ENCODE measurements around the gene PRKCA. TPM values are rescaled to one million over a fixed set of nuclear protein-coding genes. Genes with fewer than 3 reads are reported as not detected.

Gene PRKCA
- total RNA-seq, 1 experiment from 2014 or later = 29.5 TPM

DNA sequence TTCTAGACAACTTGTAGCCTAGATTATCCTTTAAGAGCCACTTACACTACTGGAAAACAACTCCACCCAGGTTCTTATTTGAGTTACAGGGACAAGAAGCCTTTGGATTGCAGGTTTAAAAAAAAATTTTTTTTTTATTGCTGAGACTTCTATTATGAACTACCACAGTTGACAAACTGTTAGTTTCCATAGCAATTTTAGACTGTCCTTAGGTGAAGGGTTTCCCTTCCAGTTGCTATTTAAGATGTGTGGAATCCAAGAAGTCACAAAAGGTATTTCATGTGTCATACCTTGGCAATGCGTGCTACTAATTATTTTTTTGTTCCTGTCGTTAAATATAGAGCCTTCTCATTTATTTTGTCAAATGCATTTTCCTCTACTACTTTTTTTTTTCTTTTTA is 253.2 kb downstream of the PRKCA start:
- ChIA-PET POLR2A (interaction anchor here (0.6 kb wide), 1 partner anchor 36 kb away, joined by 3 read pairs; no protein-coding TSS in a partner anchor), CTCF (interaction anchor here (0.8 to 1.9 kb wide), 2 partner anchors 12 to 159 kb away, joined by 4 to 7 read pairs; no protein-coding TSS in a partner anchor)
- H3K27ac Mint-ChIP-seq = no peak overlapping the region
- H3K4me3 Mint-ChIP-seq = no peak overlapping the region
- peaks cover 27% of the 10 kb centered on the region for H3K4me1 Mint-ChIP-seq
- TF ChIP-seq, protein P1, sequence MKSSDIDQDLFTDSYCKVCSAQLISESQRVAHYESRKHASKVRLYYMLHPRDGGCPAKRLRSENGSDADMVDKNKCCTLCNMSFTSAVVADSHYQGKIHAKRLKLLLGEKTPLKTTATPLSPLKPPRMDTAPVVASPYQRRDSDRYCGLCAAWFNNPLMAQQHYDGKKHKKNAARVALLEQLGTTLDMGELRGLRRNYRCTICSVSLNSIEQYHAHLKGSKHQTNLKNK (CRISPR knock-in tag; IDR thresholded peaks at IDR 0.05) = no peak
- TF ChIP-seq JAZF1 (CRISPR knock-in tag; IDR thresholded peaks at IDR 0.05) (no peak), PRRX2 (CRISPR knock-in tag; IDR thresholded peaks at IDR 0.05) (no peak), TEAD4 (CRISPR knock-in tag; IDR thresholded peaks at IDR 0.05) (no peak), FOXP1 (CRISPR knock-in tag; IDR thresholded peaks at IDR 0.05; ENCODE audit: borderline replicate concordance) (no peak), KAT7 (CRISPR knock-in tag; IDR thresholded peaks at IDR 0.05; ENCODE audit: borderline replicate concordance) (no peak), NFATC4 (CRISPR knock-in tag; IDR thresholded peaks at IDR 0.05) (no peak), MXD4 (CRISPR knock-in tag; IDR thresholded peaks at IDR 0.05; ENCODE audit: borderline replicate concordance) (no peak), NFE2L1 (CRISPR knock-in tag; IDR thresholded peaks at IDR 0.05) (no peak), ZBTB21 (CRISPR knock-in tag; IDR thresholded peaks at IDR 0.05; ENCODE audit: borderline replicate concordance) (no peak), ZNF317 (CRISPR knock-in tag; IDR thresholded peaks at IDR 0.05; ENCODE audit: borderline replicate concordance, low read depth) (no peak), IRF2 (CRISPR knock-in tag; IDR thresholded peaks at IDR 0.05; ENCODE audit: borderline replicate concordance, low read depth) (no peak)
- TF ChIP-seq, protein P2, sequence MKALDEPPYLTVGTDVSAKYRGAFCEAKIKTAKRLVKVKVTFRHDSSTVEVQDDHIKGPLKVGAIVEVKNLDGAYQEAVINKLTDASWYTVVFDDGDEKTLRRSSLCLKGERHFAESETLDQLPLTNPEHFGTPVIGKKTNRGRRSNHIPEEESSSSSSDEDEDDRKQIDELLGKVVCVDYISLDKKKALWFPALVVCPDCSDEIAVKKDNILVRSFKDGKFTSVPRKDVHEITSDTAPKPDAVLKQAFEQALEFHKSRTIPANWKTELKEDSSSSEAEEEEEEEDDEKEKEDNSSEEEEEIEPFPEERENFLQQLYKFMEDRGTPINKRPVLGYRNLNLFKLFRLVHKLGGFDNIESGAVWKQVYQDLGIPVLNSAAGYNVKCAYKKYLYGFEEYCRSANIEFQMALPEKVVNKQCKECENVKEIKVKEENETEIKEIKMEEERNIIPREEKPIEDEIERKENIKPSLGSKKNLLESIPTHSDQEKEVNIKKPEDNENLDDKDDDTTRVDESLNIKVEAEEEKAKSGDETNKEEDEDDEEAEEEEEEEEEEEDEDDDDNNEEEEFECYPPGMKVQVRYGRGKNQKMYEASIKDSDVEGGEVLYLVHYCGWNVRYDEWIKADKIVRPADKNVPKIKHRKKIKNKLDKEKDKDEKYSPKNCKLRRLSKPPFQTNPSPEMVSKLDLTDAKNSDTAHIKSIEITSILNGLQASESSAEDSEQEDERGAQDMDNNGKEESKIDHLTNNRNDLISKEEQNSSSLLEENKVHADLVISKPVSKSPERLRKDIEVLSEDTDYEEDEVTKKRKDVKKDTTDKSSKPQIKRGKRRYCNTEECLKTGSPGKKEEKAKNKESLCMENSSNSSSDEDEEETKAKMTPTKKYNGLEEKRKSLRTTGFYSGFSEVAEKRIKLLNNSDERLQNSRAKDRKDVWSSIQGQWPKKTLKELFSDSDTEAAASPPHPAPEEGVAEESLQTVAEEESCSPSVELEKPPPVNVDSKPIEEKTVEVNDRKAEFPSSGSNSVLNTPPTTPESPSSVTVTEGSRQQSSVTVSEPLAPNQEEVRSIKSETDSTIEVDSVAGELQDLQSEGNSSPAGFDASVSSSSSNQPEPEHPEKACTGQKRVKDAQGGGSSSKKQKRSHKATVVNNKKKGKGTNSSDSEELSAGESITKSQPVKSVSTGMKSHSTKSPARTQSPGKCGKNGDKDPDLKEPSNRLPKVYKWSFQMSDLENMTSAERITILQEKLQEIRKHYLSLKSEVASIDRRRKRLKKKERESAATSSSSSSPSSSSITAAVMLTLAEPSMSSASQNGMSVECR (CRISPR knock-in tag; IDR thresholded peaks at IDR 0.05; ENCODE audit: borderline replicate concordance) = no peak
- TF ChIP-seq, protein P3, sequence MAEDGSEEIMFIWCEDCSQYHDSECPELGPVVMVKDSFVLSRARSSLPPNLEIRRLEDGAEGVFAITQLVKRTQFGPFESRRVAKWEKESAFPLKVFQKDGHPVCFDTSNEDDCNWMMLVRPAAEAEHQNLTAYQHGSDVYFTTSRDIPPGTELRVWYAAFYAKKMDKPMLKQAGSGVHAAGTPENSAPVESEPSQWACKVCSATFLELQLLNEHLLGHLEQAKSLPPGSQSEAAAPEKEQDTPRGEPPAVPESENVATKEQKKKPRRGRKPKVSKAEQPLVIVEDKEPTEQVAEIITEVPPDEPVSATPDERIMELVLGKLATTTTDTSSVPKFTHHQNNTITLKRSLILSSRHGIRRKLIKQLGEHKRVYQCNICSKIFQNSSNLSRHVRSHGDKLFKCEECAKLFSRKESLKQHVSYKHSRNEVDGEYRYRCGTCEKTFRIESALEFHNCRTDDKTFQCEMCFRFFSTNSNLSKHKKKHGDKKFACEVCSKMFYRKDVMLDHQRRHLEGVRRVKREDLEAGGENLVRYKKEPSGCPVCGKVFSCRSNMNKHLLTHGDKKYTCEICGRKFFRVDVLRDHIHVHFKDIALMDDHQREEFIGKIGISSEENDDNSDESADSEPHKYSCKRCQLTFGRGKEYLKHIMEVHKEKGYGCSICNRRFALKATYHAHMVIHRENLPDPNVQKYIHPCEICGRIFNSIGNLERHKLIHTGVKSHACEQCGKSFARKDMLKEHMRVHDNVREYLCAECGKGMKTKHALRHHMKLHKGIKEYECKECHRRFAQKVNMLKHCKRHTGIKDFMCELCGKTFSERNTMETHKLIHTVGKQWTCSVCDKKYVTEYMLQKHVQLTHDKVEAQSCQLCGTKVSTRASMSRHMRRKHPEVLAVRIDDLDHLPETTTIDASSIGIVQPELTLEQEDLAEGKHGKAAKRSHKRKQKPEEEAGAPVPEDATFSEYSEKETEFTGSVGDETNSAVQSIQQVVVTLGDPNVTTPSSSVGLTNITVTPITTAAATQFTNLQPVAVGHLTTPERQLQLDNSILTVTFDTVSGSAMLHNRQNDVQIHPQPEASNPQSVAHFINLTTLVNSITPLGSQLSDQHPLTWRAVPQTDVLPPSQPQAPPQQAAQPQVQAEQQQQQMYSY (CRISPR knock-in tag; IDR thresholded peaks at IDR 0.05) = no peak
- TF ChIP-seq, protein P4, sequence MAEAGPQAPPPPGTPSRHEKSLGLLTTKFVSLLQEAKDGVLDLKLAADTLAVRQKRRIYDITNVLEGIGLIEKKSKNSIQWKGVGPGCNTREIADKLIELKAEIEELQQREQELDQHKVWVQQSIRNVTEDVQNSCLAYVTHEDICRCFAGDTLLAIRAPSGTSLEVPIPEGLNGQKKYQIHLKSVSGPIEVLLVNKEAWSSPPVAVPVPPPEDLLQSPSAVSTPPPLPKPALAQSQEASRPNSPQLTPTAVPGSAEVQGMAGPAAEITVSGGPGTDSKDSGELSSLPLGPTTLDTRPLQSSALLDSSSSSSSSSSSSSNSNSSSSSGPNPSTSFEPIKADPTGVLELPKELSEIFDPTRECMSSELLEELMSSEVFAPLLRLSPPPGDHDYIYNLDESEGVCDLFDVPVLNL (CRISPR knock-in tag; IDR thresholded peaks at IDR 0.05; ENCODE audit: borderline replicate concordance, low read depth) = no peak
- TF ChIP-seq, protein P5, sequence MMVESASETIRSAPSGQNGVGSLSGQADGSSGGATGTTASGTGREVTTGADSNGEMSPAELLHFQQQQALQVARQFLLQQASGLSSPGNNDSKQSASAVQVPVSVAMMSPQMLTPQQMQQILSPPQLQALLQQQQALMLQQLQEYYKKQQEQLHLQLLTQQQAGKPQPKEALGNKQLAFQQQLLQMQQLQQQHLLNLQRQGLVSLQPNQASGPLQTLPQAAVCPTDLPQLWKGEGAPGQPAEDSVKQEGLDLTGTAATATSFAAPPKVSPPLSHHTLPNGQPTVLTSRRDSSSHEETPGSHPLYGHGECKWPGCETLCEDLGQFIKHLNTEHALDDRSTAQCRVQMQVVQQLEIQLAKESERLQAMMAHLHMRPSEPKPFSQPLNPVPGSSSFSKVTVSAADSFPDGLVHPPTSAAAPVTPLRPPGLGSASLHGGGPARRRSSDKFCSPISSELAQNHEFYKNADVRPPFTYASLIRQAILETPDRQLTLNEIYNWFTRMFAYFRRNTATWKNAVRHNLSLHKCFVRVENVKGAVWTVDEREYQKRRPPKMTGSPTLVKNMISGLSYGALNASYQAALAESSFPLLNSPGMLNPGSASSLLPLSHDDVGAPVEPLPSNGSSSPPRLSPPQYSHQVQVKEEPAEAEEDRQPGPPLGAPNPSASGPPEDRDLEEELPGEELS (CRISPR knock-in tag; IDR thresholded peaks at IDR 0.05) = no peak
- ATAC-seq (no peak), DNase-seq (ENCODE audit: low spot score) (no peak)
- H3K36me3 Mint-ChIP-seq = peaks cover 13% of the 10 kb centered on the region
- no peaks in the 10 kb centered on the region for H3K27me3 Mint-ChIP-seq (ENCODE audit: low read depth)
- peaks cover 18% of the 10 kb centered on the region for H3K9me3 Mint-ChIP-seq

All from WTC11 (cell line).